ENCODE data around the gene PLCG1.

DNA sequence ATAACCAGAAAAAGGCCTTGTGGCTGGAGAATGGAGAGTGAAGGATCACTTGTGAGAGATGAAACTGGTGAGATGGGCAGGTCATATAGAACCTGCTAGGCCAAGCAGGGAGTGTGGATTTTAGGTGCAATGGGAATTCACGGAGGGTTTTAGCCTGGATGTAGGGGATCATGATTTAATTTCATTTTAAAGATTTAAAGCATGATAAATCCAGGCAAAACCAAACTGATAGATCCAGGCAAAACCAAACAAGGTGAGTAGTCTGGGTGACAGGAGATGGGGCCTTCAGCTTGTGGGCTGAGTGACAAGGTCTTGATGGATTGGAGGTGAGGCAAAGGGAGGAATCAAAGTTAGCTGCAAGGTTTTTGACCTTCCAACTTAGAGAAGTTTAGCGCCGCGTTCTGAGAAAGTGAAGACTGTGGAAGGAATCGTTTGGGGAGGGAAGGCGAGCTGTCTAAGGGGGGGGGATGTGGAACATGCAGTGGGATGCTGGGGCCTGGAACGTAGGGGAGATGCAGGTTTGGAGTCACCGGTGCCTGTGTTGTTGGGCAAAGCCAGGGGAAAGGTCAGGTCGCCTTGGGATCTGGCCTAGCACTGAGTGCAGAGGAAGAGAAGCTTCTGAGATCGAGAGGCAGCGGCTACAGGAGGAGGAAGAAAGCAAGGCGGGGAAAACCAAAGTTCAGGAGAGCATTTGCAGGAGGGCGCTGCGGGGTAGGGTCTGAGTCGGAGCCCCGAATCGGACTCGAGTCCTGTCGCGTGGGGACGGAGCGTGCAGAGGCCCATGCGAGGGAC, 1.3 kb upstream of the PLCG1 start:
- TF ChIP-seq, protein P1, sequence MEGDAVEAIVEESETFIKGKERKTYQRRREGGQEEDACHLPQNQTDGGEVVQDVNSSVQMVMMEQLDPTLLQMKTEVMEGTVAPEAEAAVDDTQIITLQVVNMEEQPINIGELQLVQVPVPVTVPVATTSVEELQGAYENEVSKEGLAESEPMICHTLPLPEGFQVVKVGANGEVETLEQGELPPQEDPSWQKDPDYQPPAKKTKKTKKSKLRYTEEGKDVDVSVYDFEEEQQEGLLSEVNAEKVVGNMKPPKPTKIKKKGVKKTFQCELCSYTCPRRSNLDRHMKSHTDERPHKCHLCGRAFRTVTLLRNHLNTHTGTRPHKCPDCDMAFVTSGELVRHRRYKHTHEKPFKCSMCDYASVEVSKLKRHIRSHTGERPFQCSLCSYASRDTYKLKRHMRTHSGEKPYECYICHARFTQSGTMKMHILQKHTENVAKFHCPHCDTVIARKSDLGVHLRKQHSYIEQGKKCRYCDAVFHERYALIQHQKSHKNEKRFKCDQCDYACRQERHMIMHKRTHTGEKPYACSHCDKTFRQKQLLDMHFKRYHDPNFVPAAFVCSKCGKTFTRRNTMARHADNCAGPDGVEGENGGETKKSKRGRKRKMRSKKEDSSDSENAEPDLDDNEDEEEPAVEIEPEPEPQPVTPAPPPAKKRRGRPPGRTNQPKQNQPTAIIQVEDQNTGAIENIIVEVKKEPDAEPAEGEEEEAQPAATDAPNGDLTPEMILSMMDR (IDR thresholded peaks at IDR 0.05): no peak
- no peak for TF ChIP-seq POLR2A (IDR thresholded peaks at IDR 0.05)
